Measurements from ENCODE around the gene ENSA. TPM values are rescaled to one million over a fixed set of nuclear protein-coding genes. Genes with fewer than 3 reads are reported as not detected.
"Not testable (repeated sequence)": the region's sequence is repeated elsewhere in the genome, so short reads cannot be mapped to it uniquely, and the experiment has no call there.

ENSA gene
- total and polyA plus RNA-seq, 3 donors from 2014 or later = 76.5 to 104 (median 84.5) TPM

GRCh38 chr1:150606463-150607142 is 22.8 kb downstream of the ENSA start:
- H3K36me3 ChIP-seq (ENCODE audit: low read depth, missing control alignments) = no peaks in the 10 kb centered on the region
- peaks cover 26% of the 10 kb centered on the region for H3K4me1 ChIP-seq
- WGBS, 2 donors = 95 to 97% methylated on average over 7 of the region's 7 CpGs
- no peak for TF ChIP-seq POLR2A (IDR thresholded peaks at IDR 0.05)
- no peak for TF ChIP-seq CTCF (IDR thresholded peaks at IDR 0.05)
- H3K27ac ChIP-seq = no peak overlapping the region
- H3K4me3 ChIP-seq = no peak overlapping the region
- H3K27me3 ChIP-seq = no peaks in the 10 kb centered on the region
- intact Hi-C loops (cut with DNase I; ENCODE audit: low total_unique reads) = no loop called here
- DNase-seq = no peak
- no peaks in the 10 kb centered on the region for H3K9me3 ChIP-seq

- H3K4me3 ChIP-seq; DNase-seq; H3K9me3 ChIP-seq; intact Hi-C loops (cut with DNase I; ENCODE audit: low total_unique reads); H3K36me3 ChIP-seq (ENCODE audit: low read depth, missing control alignments); H3K27me3 ChIP-seq: not testable (repeated sequence)
- peaks cover 22% of the 10 kb centered on the region for H3K4me1 ChIP-seq
- 91 to 94% methylated on average over 3 of the region's 3 CpGs for WGBS, 2 donors
- peak overlapping the region; percentile 56 to 79 for H3K27ac ChIP-seq
Measured at GRCh38 chr1:150605451-150605731, 24.0 kb downstream of the ENSA start.

GRCh38 chr1:150604226-150604588 is 25.2 kb downstream of the ENSA start:
- no peaks in the 10 kb centered on the region for H3K36me3 ChIP-seq (ENCODE audit: low read depth, missing control alignments)
- no peak for DNase-seq
- TF ChIP-seq CTCF (IDR thresholded peaks at IDR 0.05) = no peak
- TF ChIP-seq POLR2A (IDR thresholded peaks at IDR 0.05) = no peak
- intact Hi-C loops (cut with DNase I; ENCODE audit: low total_unique reads) = no loop called here
- peaks cover 11% of the 10 kb centered on the region for H3K4me1 ChIP-seq
- H3K27me3 ChIP-seq = no peaks in the 10 kb centered on the region
- H3K9me3 ChIP-seq = no peaks in the 10 kb centered on the region
- H3K4me3 ChIP-seq = no peak overlapping the region
- WGBS, 2 donors = 84 to 88% methylated on average over 2 of the region's 2 CpGs
- H3K27ac ChIP-seq = peak overlapping the region; percentile 56 to 79

- H3K9me3 ChIP-seq = no peaks in the 10 kb centered on the region
- DNase-seq = no peak
- intact Hi-C loops (cut with DNase I; ENCODE audit: low total_unique reads) = no loop called here
- no peak overlapping the region for H3K4me3 ChIP-seq
- TF ChIP-seq CTCF (IDR thresholded peaks at IDR 0.05) = no peak
- no peak for TF ChIP-seq POLR2A (IDR thresholded peaks at IDR 0.05)
- no peaks in the 10 kb centered on the region for H3K36me3 ChIP-seq (ENCODE audit: low read depth, missing control alignments)
- H3K27ac ChIP-seq = peak overlapping the region; percentile 56 to 79
- no peaks in the 10 kb centered on the region for H3K27me3 ChIP-seq
- peaks cover 11% of the 10 kb centered on the region for H3K4me1 ChIP-seq
- 78 to 79% methylated on average over 3 of the region's 3 CpGs for WGBS, 2 donors
Measured at GRCh38 chr1:150603711-150604110, 25.7 kb downstream of the ENSA start.

- H3K27ac ChIP-seq; H3K27me3 ChIP-seq; DNase-seq; intact Hi-C loops (cut with DNase I; ENCODE audit: low total_unique reads); H3K9me3 ChIP-seq; H3K36me3 ChIP-seq (ENCODE audit: low read depth, missing control alignments); H3K4me3 ChIP-seq: not testable (repeated sequence)
- peaks cover 11% of the 10 kb centered on the region for H3K4me1 ChIP-seq
- 88 to 97% methylated on average over 12 of the region's 12 CpGs for WGBS, 2 donors
Measured at GRCh38 chr1:150602372-150602771, 27.0 kb downstream of the ENSA start.

- H3K36me3 ChIP-seq (ENCODE audit: low read depth, missing control alignments) = no peaks in the 10 kb centered on the region
- intact Hi-C loops (cut with DNase I; ENCODE audit: low total_unique reads) = no loop called here
Measured at GRCh38 chr1:150601540-150601939, 27.9 kb downstream of the ENSA start.

GRCh38 chr1:150598346-150598745 is 31.1 kb downstream of the ENSA start:
- DNase-seq; H3K27ac ChIP-seq; H3K9me3 ChIP-seq; H3K27me3 ChIP-seq; intact Hi-C loops (cut with DNase I; ENCODE audit: low total_unique reads); H3K4me1 ChIP-seq; H3K36me3 ChIP-seq (ENCODE audit: low read depth, missing control alignments); H3K4me3 ChIP-seq: not testable (repeated sequence)
- WGBS, 2 donors = 88 to 96% methylated on average over 4 of the region's 4 CpGs

More at GRCh38 chr1:150601540-150601939, 27.9 kb downstream of the ENSA start:
- TF ChIP-seq POLR2A (IDR thresholded peaks at IDR 0.05) = no peak
- no peak for TF ChIP-seq CTCF (IDR thresholded peaks at IDR 0.05)
- Histone ChIP-seq H3K27ac (no peak overlapping the region), H3K4me3 (no peak overlapping the region), H3K9me3 (no peaks in the 10 kb centered on the region), H3K4me1 (peaks cover 11% of the 10 kb centered on the region), H3K27me3 (no peaks in the 10 kb centered on the region)
- DNase-seq = no peak

Measured in testis (tissue), 3 donors.